GM13977 (cell line): ENCODE results near the gene ANG.
"Not testable (repeated sequence)": the region's sequence is repeated elsewhere in the genome, so short reads cannot be mapped to it uniquely, and the experiment has no call there.

Experiments
- DNase-seq: peaks from one replicate; pipeline ENCODE4 v3.0.0; 2012; ENCODE audit warnings: low spot score
- in situ Hi-C: fragments of 300-500 bp; cut with MboI; formaldehyde crosslinking; loops from one replicate; pipeline ENCODE4 v1.12.0; 2022; ENCODE audit warnings: low sequenced_read_pairs, low pct_unique_long_range_greater_than_20kb, mixed read lengths, inconsistent platforms; ENCODE audit not compliant: unreplicated experiment
- TF ChIP-seq, protein P1 (sequence below): IDR thresholded peaks from 2 replicates; pipeline ENCODE4 v1.5.1; 2012; ENCODE audit warnings: mild to moderate bottlenecking, control low read depth; ENCODE audit not compliant: insufficient read depth; ENCODE audit errors: extremely low read depth, missing control alignments

ANG gene

GRCh38 chr14:20720741-20721140, 32.2 kb downstream of the ANG start:
- in situ Hi-C loops: no loop called here
- no peak for DNase-seq
- TF ChIP-seq, protein P1, sequence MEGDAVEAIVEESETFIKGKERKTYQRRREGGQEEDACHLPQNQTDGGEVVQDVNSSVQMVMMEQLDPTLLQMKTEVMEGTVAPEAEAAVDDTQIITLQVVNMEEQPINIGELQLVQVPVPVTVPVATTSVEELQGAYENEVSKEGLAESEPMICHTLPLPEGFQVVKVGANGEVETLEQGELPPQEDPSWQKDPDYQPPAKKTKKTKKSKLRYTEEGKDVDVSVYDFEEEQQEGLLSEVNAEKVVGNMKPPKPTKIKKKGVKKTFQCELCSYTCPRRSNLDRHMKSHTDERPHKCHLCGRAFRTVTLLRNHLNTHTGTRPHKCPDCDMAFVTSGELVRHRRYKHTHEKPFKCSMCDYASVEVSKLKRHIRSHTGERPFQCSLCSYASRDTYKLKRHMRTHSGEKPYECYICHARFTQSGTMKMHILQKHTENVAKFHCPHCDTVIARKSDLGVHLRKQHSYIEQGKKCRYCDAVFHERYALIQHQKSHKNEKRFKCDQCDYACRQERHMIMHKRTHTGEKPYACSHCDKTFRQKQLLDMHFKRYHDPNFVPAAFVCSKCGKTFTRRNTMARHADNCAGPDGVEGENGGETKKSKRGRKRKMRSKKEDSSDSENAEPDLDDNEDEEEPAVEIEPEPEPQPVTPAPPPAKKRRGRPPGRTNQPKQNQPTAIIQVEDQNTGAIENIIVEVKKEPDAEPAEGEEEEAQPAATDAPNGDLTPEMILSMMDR: no peak

DNA sequence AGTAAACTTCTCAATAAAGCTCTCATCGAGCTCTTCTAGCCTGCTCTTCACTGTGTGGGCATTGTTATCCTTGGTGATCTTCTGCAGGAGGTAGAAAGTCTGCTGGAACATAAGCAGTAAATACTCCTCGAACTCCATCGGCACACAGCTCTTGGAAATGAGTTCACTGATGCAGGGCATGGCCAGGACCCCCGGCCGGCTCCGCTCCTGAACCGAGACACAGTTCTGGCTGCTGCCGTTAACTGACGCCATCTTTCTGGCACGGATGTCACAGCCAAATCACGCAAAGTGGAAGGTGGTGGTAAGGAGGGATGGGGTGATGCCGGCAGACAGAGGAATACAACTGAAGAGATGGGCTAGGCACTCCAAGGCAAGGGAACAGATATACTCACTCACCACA, 33.5 kb downstream of the ANG start:
- no peak for DNase-seq
- TF ChIP-seq, protein P1: no peak
- in situ Hi-C loops: no loop called here

GRCh38 chr14:20723488-20723887, 34.9 kb downstream of the ANG start:
- in situ Hi-C loops: no loop called here
- TF ChIP-seq, protein P1: no peak
- no peak for DNase-seq

DNA sequence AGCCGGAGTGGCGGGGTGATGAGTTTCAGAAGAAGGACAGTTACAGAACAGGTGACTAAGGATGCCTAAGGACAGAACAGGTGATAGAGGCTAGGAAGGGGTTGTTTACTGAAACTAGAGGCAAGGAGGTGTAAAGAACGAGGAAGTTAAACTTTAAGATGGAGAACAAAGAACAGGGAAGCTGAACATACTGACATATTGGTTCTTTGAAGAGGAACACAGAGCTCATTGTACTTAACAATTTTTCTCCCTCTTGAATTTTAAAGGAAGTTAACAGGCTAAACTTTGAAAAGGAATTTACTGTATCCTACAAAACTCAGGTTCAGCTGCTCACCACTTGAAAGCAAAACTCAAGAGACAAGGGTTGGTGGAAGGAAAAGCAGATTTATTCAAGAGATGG, 37.6 kb downstream of the ANG start:
- in situ Hi-C loops, DNase-seq: not testable (repeated sequence)

DNA sequence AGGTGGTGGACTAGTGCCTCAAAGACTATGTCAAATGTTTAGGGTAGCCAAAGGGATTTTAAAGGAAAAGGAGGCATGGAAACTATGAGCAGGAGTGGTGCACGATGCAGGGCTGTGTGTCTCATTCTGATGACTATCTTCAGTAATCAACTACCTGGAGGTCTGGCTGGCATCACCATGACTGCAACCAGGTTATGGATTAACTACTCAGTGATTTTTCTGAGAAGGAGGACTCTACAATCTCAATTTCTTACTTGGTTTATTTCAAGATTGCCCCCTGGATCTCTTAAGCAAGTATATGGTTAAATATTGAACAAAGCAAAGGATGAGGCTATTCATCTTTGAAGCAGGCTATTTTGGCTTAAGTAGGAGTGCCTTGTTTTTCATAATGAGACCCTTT, 38.0 kb downstream of the ANG start:
- TF ChIP-seq, protein P1: no peak
- in situ Hi-C loops: no loop called here
- no peak for DNase-seq

- DNase-seq: no peak
- in situ Hi-C loops: no loop called here
- TF ChIP-seq, protein P1: no peak
Measured at GRCh38 chr14:20730891-20731290, 42.3 kb downstream of the ANG start.

DNA sequence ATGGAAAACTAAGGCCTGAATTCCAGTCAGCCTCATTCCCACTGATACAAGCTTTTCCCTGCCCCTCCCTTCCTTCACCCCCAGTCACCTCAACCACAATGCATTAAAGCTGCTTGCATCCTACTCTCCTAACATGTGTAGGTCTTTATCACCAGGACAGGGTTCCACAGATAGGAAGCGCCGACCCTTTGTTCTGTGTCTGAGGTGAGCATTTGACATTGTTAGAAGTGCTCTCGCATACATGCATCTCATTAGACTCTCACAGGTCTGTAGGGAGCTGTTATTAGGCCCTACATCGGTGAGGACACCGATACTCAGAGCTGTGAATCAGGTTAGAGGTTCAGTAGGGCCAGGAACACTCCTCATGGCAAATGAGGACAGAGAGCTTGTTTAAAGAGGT, 43.9 kb downstream of the ANG start:
- in situ Hi-C loops: no loop called here
- TF ChIP-seq, protein P1: no peak

More for the DNA sequence above, 43.9 kb downstream of the ANG start:
- no peak for DNase-seq
